ENCODE measurements around the gene LBP. TPM values are rescaled to one million over a fixed set of nuclear protein-coding genes. Genes with fewer than 3 reads are reported as not detected.

Gene LBP
- total RNA-seq, 1 experiment from 2014 or later: not detected

GRCh38 chr20:38299963-38300362 lies 46.3 kb upstream of the LBP start:
- H3K4me3 ChIP-seq (ENCODE audit: low read depth, low read length, poor library complexity, severe bottlenecking): no peak overlapping the region
- intact Hi-C loops (cut with micrococcal nuclease; ENCODE audit: unreplicated experiment): no loop called here
- ChIA-PET CTCF (no interaction called here), POLR2A (ENCODE audit: low non-redundant PET) (no interaction called here)
- no peak overlapping the region for H3K27ac ChIP-seq (ENCODE audit: low read depth, low read length, poor library complexity, severe bottlenecking)
- no peaks in the 10 kb centered on the region for H3K4me1 ChIP-seq (ENCODE audit: insufficient read depth, low read length, poor library complexity, severe bottlenecking)
- no TSS peak for BruUV-seq (replicated peaks)
- H3K27me3 ChIP-seq (replicated peaks; ENCODE audit: insufficient read depth, low read depth, low read length, poor library complexity): peaks cover 38% of the 10 kb centered on the region
- TF ChIP-seq EZH2 (IDR thresholded peaks at IDR 0.05; ENCODE audit: borderline replicate concordance, low read depth, low read length, poor library complexity, severe bottlenecking) (no peak), CTCF (conservative IDR thresholded peaks at IDR 0.05; ENCODE audit: low read depth, low read length) (no peak)
- no peak for DNase-seq (ENCODE audit: low spot score)
- H3K36me3 ChIP-seq (ENCODE audit: insufficient read depth, low read length, poor library complexity, severe bottlenecking): no peaks in the 10 kb centered on the region
- H3K9me3 ChIP-seq (ENCODE audit: low read depth, low read length, poor library complexity, severe bottlenecking): no peaks in the 10 kb centered on the region

- H3K4me3 ChIP-seq (ENCODE audit: low read depth, low read length, poor library complexity, severe bottlenecking): no peak overlapping the region
- H3K9me3 ChIP-seq (ENCODE audit: low read depth, low read length, poor library complexity, severe bottlenecking): no peaks in the 10 kb centered on the region
- no peaks in the 10 kb centered on the region for H3K36me3 ChIP-seq (ENCODE audit: insufficient read depth, low read length, poor library complexity, severe bottlenecking)
- no peak for TF ChIP-seq EZH2 (IDR thresholded peaks at IDR 0.05; ENCODE audit: borderline replicate concordance, low read depth, low read length, poor library complexity, severe bottlenecking)
- no peak for TF ChIP-seq CTCF (conservative IDR thresholded peaks at IDR 0.05; ENCODE audit: low read depth, low read length)
- no peak overlapping the region for H3K27ac ChIP-seq (ENCODE audit: low read depth, low read length, poor library complexity, severe bottlenecking)
- ChIA-PET POLR2A (ENCODE audit: low non-redundant PET) (no interaction called here), CTCF (no interaction called here)
- H3K27me3 ChIP-seq (replicated peaks; ENCODE audit: insufficient read depth, low read depth, low read length, poor library complexity): peaks cover 38% of the 10 kb centered on the region
- intact Hi-C loops (cut with micrococcal nuclease; ENCODE audit: unreplicated experiment): no loop called here
- no peak for DNase-seq (ENCODE audit: low spot score)
- no TSS peak for BruUV-seq (replicated peaks)
- no peaks in the 10 kb centered on the region for H3K4me1 ChIP-seq (ENCODE audit: insufficient read depth, low read length, poor library complexity, severe bottlenecking)
Observed at GRCh38 chr20:38300438-38300837, 45.8 kb upstream of the LBP start.

GRCh38 chr20:38301309-38301708 lies 45.0 kb upstream of the LBP start:
- Histone ChIP-seq H3K27ac (ENCODE audit: low read depth, low read length, poor library complexity, severe bottlenecking) (no peak overlapping the region), H3K9me3 (ENCODE audit: low read depth, low read length, poor library complexity, severe bottlenecking) (no peaks in the 10 kb centered on the region), H3K36me3 (ENCODE audit: insufficient read depth, low read length, poor library complexity, severe bottlenecking) (no peaks in the 10 kb centered on the region), H3K27me3 (replicated peaks; ENCODE audit: insufficient read depth, low read depth, low read length, poor library complexity) (peaks cover 38% of the 10 kb centered on the region), H3K4me1 (ENCODE audit: insufficient read depth, low read length, poor library complexity, severe bottlenecking) (no peaks in the 10 kb centered on the region), H3K4me3 (ENCODE audit: low read depth, low read length, poor library complexity, severe bottlenecking) (no peak overlapping the region)
- no TSS peak for BruUV-seq (replicated peaks)
- intact Hi-C loops (cut with micrococcal nuclease; ENCODE audit: unreplicated experiment): no loop called here
- no peak for DNase-seq (ENCODE audit: low spot score)
- TF ChIP-seq CTCF (conservative IDR thresholded peaks at IDR 0.05; ENCODE audit: low read depth, low read length) (no peak), EZH2 (IDR thresholded peaks at IDR 0.05; ENCODE audit: borderline replicate concordance, low read depth, low read length, poor library complexity, severe bottlenecking) (no peak)
- CTCF ChIA-PET: no interaction called here
- POLR2A ChIA-PET (ENCODE audit: low non-redundant PET): no interaction called here

Data from A673 (cell line).